Neural cell (in vitro differentiated cells): Measurements from ENCODE around the gene TANC2. TPM values are rescaled to one million over a fixed set of nuclear protein-coding genes. Genes with fewer than 3 reads are reported as not detected.

Experiments
- H2AFZ ChIP-seq: fragments of 200-600, 300-800 bp; sonication (generic), shearing (Covaris generic); 2 replicates; pipeline ENCODE4 v1.6.0; 2014; ENCODE audit warnings: low read depth, mild to moderate bottlenecking, antibody characterized with exemption, low read length, moderate library complexity
- H3F3A ChIP-seq: fragments of 200-600 bp; shearing (Covaris generic); 2 replicates; pipeline ENCODE4 v1.6.1; 2016; ENCODE audit warnings: mild to moderate bottlenecking, moderate library complexity, mixed read lengths, antibody characterized with exemption, low read length; ENCODE audit not compliant: insufficient read depth, poor library complexity, severe bottlenecking
- H3K27ac ChIP-seq: fragments of 200-600, 300-800 bp; sonication (generic), shearing (Covaris generic); 2 replicates; pipeline ENCODE4 v1.5.1; 2014; ENCODE audit warnings: mild to moderate bottlenecking, low read length, moderate library complexity
- H3K27me3 ChIP-seq: fragments of 300-800, 200-600 bp; sonication (generic), shearing (Covaris generic); 2 replicates; pipeline ENCODE4 v1.6.0; 2014; ENCODE audit warnings: mild to moderate bottlenecking, low read depth, low read length, moderate library complexity; ENCODE audit not compliant: insufficient read depth
- H3K36me3 ChIP-seq: fragments of 300-800, 200-600 bp; sonication (generic), shearing (Covaris generic); 2 replicates; pipeline ENCODE4 v1.5.1; 2014; ENCODE audit warnings: mild to moderate bottlenecking, antibody characterized with exemption, low read length, moderate library complexity; ENCODE audit not compliant: insufficient read depth
- H3K4me2 ChIP-seq: fragments of 300-800, 200-600 bp; sonication (generic), shearing (Covaris generic); 2 replicates; pipeline ENCODE4 v1.6.0; 2014; ENCODE audit warnings: mild to moderate bottlenecking, low read length
- H3K4me3 ChIP-seq: fragments of 300-800, 200-600 bp; sonication (generic), shearing (Covaris generic); 2 replicates; pipeline ENCODE4 v1.5.1; 2014; ENCODE audit warnings: mild to moderate bottlenecking, low read length, moderate library complexity
- H3K79me2 ChIP-seq: fragments of 200-600 bp; shearing (Covaris generic); replicated peaks from 2 replicates; pipeline ENCODE4 v1.6.0; 2014; ENCODE audit warnings: mild to moderate bottlenecking, low read length, moderate library complexity; ENCODE audit not compliant: insufficient read depth
- H3K9ac ChIP-seq: fragments of 300-800, 200-600 bp; sonication (generic), shearing (Covaris generic); 2 replicates; pipeline ENCODE4 v1.6.1; 2016; ENCODE audit warnings: mild to moderate bottlenecking, low read length, mixed read lengths
- H3K9me2 ChIP-seq: fragments of 200-600 bp; shearing (Covaris generic); 2 replicates; pipeline ENCODE4 v1.6.1; 2016; ENCODE audit warnings: mild to moderate bottlenecking, low read length, mixed read lengths; ENCODE audit not compliant: insufficient read depth
- H3K9me3 ChIP-seq: fragments of 200-600, 300-800 bp; sonication (generic), shearing (Covaris generic); 2 replicates; pipeline ENCODE4 v1.6.1; 2016; ENCODE audit warnings: mild to moderate bottlenecking, mixed run types, low read length, moderate library complexity, mixed read lengths
- H4K20me1 ChIP-seq: fragments of 200-600 bp; shearing (Covaris generic); 2 replicates; pipeline ENCODE4 v1.6.1; 2016; ENCODE audit warnings: mild to moderate bottlenecking, mixed run types; ENCODE audit not compliant: insufficient read depth
- CTCF ChIP-seq: fragments of 450-650 bp; IDR thresholded peaks from 2 replicates; pipeline ENCODE4 v1.5.1; 2014; ENCODE audit warnings: antibody characterized with exemption, mild to moderate bottlenecking, moderate library complexity; ENCODE audit not compliant: poor library complexity, severe bottlenecking
- EP300 ChIP-seq: fragments of 450-650 bp; conservative IDR thresholded peaks from 2 replicates; pipeline ENCODE4 v1.6.1; 2014; ENCODE audit warnings: antibody characterized with exemption, mild to moderate bottlenecking, moderate library complexity; ENCODE audit not compliant: poor library complexity, severe bottlenecking
- EZH2 ChIP-seq: fragments of 200-600, 300-800 bp; shearing (Covaris generic), sonication (generic); IDR thresholded peaks from 2 replicates; pipeline ENCODE4 v1.6.1; 2014; ENCODE audit warnings: antibody characterized with exemption, low read length, borderline replicate concordance, mild to moderate bottlenecking; ENCODE audit not compliant: insufficient read depth, poor library complexity, severe bottlenecking
- MXI1 ChIP-seq: fragments of 450-650 bp; conservative IDR thresholded peaks from 2 replicates; pipeline ENCODE4 v1.6.1; 2014; ENCODE audit warnings: antibody characterized with exemption, mild to moderate bottlenecking; ENCODE audit not compliant: poor library complexity, severe bottlenecking
- POLR2AphosphoS5 ChIP-seq: IDR thresholded peaks from 2 replicates; pipeline ENCODE4 v1.6.1; 2012
- RAD21 ChIP-seq: fragments of 450-650 bp; conservative IDR thresholded peaks from 2 replicates; pipeline ENCODE4 v1.6.1; 2014; ENCODE audit warnings: antibody characterized with exemption, mild to moderate bottlenecking, moderate library complexity
- SMC3 ChIP-seq: fragments of 450-650 bp; conservative IDR thresholded peaks from 2 replicates; pipeline ENCODE4 v1.6.1; 2014; ENCODE audit warnings: antibody characterized with exemption, mild to moderate bottlenecking, moderate library complexity; ENCODE audit not compliant: poor library complexity
- TAF1 ChIP-seq: IDR thresholded peaks from 2 replicates; pipeline ENCODE4 v1.6.1; 2012; ENCODE audit warnings: low read depth
- polyA plus RNA-seq: library from polyadenylated mRNA; depleted of rRNA; stranded (reverse); fragments of >200 nt; gene quantifications from 2 replicates; pipeline ENCODE4 v1.2.3, GENCODE V29; 2014
- TF ChIP-seq, protein P1 (sequence below): IDR thresholded peaks from 2 replicates; pipeline ENCODE4 v1.6.1; 2012; ENCODE audit warnings: borderline replicate concordance

TANC2 gene
- polyA plus RNA-seq, 1 donor from 2014 or later, result 16.3 TPM

DNA sequence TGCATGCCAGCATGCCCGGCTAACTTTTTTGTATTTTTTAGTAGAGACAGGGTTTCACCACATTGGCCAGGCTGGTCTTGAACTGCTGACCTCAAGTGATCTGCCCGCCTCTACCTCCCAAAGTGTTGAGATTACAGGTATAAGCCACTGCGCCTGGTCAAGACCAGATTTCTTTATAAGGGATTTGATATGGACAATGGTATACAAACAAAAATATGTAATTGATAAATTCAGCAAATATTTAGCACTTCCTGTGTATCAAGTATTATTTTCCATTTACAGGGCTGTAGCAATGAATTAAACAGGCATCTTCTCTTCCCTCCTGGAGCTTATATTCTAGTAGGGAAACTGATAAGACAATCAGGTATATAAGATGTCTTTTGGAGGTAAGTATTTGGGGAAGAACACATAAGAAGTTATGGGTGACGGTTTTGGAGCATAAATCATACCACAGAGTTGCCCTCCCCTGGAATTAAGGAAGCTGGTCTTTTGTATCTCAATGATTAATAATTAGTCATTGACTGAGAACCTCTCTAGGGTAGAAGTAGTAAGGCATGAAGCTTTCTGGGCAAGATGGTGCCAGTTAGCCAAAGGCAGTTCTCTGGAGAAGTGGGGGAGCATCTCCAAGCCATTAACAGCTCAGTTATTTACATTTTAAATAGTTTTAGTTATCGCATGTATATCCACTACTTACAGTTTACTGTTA, 35.8 kb downstream of the TANC2 start:
- Histone ChIP-seq H3K9me3 (no peaks in the 10 kb centered on the region), H3K27ac (no peak overlapping the region), H3F3A (no peaks in the 10 kb centered on the region), H3K4me3 (no peak overlapping the region), H2AFZ (no peak overlapping the region), H3K79me2 (peaks cover 56% of the 10 kb centered on the region), H4K20me1 (no peaks in the 10 kb centered on the region), H3K36me3 (no peaks in the 10 kb centered on the region), H3K9ac (no peak overlapping the region), H3K4me2 (no peak overlapping the region), H3K9me2 (no peaks in the 10 kb centered on the region), H3K27me3 (no peaks in the 10 kb centered on the region)
- TF ChIP-seq EP300, result no peak
- TF ChIP-seq, protein P1, sequence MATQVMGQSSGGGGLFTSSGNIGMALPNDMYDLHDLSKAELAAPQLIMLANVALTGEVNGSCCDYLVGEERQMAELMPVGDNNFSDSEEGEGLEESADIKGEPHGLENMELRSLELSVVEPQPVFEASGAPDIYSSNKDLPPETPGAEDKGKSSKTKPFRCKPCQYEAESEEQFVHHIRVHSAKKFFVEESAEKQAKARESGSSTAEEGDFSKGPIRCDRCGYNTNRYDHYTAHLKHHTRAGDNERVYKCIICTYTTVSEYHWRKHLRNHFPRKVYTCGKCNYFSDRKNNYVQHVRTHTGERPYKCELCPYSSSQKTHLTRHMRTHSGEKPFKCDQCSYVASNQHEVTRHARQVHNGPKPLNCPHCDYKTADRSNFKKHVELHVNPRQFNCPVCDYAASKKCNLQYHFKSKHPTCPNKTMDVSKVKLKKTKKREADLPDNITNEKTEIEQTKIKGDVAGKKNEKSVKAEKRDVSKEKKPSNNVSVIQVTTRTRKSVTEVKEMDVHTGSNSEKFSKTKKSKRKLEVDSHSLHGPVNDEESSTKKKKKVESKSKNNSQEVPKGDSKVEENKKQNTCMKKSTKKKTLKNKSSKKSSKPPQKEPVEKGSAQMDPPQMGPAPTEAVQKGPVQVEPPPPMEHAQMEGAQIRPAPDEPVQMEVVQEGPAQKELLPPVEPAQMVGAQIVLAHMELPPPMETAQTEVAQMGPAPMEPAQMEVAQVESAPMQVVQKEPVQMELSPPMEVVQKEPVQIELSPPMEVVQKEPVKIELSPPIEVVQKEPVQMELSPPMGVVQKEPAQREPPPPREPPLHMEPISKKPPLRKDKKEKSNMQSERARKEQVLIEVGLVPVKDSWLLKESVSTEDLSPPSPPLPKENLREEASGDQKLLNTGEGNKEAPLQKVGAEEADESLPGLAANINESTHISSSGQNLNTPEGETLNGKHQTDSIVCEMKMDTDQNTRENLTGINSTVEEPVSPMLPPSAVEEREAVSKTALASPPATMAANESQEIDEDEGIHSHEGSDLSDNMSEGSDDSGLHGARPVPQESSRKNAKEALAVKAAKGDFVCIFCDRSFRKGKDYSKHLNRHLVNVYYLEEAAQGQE, result no peak
- no peak for TF ChIP-seq CTCF
- no peak for TF ChIP-seq SMC3
- no peak for TF ChIP-seq TAF1

DNA sequence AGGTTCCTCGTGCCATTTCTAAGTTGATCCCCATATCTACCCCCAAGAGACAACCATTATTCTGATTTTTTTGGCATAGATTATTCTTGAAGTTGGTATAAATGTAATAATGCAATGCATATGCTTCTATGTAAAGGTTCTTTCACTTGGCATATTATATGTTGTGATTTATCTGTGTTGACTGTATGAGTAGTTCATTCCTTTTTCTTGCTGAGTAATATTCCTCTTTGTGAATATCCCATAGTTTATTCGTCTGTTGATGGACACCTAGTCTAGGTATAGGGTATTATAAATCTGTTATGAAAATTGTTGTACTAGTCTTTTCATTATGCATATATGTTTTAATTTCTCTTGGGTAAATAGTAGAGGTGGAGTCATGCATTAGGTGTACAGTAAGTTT, 36.6 kb downstream of the TANC2 start:
- Histone ChIP-seq H3K9me2 (no peaks in the 10 kb centered on the region), H3F3A (no peaks in the 10 kb centered on the region), H3K9me3 (no peaks in the 10 kb centered on the region), H4K20me1 (no peaks in the 10 kb centered on the region), H3K4me3 (no peak overlapping the region), H3K36me3 (no peaks in the 10 kb centered on the region), H3K9ac (no peak overlapping the region), H3K27me3 (no peaks in the 10 kb centered on the region), H3K4me2 (no peak overlapping the region), H2AFZ (no peak overlapping the region), H3K27ac (no peak overlapping the region), H3K79me2 (peaks cover 56% of the 10 kb centered on the region)
- TF ChIP-seq, protein P1, result no peak
- TF ChIP-seq EP300 (no peak), MXI1 (no peak), POLR2AphosphoS5 (no peak), RAD21 (no peak), EZH2 (no peak), TAF1 (no peak), CTCF (no peak), SMC3 (no peak)
